ENCODE data around the gene DISC1.

DISC1 gene

DNA sequence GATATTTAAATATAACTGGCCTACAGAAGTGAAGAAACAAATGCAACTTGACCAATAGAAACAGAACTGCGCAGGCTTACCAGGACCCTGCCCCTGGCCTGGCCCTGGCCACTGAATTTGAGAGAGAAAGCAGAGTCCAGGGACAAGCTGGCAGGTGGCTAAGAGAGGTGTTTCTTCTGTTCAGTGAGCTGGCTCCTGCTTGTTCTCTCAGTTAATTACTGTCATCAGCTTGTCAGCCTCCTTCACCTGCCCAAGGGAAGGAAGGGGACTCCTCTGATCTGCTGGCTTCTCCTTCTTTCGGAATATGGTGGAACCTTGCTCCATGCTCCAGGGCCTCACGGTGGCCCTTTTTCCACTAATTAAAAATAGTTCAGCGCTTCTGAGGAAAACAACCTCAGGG is 388.4 kb downstream of the DISC1 start:
- TF ChIP-seq, protein P1, sequence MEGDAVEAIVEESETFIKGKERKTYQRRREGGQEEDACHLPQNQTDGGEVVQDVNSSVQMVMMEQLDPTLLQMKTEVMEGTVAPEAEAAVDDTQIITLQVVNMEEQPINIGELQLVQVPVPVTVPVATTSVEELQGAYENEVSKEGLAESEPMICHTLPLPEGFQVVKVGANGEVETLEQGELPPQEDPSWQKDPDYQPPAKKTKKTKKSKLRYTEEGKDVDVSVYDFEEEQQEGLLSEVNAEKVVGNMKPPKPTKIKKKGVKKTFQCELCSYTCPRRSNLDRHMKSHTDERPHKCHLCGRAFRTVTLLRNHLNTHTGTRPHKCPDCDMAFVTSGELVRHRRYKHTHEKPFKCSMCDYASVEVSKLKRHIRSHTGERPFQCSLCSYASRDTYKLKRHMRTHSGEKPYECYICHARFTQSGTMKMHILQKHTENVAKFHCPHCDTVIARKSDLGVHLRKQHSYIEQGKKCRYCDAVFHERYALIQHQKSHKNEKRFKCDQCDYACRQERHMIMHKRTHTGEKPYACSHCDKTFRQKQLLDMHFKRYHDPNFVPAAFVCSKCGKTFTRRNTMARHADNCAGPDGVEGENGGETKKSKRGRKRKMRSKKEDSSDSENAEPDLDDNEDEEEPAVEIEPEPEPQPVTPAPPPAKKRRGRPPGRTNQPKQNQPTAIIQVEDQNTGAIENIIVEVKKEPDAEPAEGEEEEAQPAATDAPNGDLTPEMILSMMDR (IDR thresholded peaks at IDR 0.05; ENCODE audit: insufficient read depth, low read depth, low read length, missing control alignments) = no peak
- DNase-seq (ENCODE audit: low read depth) = no peak
- H3K4me3 ChIP-seq (ENCODE audit: low read depth, low read length) = no peak overlapping the region

DNA sequence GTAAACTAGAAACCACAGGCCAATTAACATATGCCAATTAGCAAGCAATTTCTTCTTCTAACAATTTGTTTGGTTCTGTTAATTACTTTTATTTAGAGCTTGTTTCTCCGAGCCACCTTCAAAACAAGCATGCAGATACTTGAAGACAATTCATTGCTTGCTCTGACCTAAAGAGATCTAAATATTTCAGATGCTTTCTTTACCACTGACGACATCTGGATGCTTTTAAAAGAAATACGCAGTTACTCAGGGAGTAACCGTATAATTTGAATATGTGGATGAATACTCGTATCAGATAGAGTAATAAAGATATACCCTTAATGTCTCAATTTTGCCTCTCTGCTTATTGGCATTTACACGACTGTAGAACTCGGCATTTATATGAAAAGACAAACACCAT is 390.0 kb downstream of the DISC1 start:
- H3K4me3 ChIP-seq (ENCODE audit: low read depth, low read length) = no peak overlapping the region
- TF ChIP-seq, protein P1 (IDR thresholded peaks at IDR 0.05; ENCODE audit: insufficient read depth, low read depth, low read length, missing control alignments) = no peak
- no peak for DNase-seq (ENCODE audit: low read depth)

DNA sequence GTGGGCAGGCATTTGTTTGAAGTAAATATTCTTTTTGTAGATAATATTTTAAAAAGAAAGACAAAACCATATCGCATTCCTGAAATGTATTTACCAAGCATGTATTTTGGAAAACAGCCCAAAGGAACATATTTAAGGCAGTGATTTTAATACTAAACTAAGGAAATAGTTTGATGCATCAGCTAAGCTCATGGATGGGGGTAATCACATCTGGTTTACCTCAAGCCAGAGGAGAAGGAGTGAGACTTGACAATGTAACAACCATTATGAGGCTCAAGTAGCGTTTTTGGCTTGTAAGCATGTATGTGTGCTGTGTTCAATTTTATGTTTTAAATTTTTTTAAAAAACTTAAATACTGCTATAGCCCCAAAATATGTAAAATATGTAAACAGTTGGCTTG is 390.5 kb downstream of the DISC1 start:
- TF ChIP-seq, protein P1 (IDR thresholded peaks at IDR 0.05; ENCODE audit: insufficient read depth, low read depth, low read length, missing control alignments) = no peak
- no peak for DNase-seq (ENCODE audit: low read depth)
- H3K4me3 ChIP-seq (ENCODE audit: low read depth, low read length) = no peak overlapping the region

- H3K4me3 ChIP-seq (ENCODE audit: low read depth, low read length) = no peak overlapping the region
- TF ChIP-seq, protein P1 (IDR thresholded peaks at IDR 0.05; ENCODE audit: insufficient read depth, low read depth, low read length, missing control alignments) = no peak
- DNase-seq (ENCODE audit: low read depth) = no peak
Observed at GRCh38 chr1:232017759-232018158, 391.2 kb downstream of the DISC1 start.

DNA sequence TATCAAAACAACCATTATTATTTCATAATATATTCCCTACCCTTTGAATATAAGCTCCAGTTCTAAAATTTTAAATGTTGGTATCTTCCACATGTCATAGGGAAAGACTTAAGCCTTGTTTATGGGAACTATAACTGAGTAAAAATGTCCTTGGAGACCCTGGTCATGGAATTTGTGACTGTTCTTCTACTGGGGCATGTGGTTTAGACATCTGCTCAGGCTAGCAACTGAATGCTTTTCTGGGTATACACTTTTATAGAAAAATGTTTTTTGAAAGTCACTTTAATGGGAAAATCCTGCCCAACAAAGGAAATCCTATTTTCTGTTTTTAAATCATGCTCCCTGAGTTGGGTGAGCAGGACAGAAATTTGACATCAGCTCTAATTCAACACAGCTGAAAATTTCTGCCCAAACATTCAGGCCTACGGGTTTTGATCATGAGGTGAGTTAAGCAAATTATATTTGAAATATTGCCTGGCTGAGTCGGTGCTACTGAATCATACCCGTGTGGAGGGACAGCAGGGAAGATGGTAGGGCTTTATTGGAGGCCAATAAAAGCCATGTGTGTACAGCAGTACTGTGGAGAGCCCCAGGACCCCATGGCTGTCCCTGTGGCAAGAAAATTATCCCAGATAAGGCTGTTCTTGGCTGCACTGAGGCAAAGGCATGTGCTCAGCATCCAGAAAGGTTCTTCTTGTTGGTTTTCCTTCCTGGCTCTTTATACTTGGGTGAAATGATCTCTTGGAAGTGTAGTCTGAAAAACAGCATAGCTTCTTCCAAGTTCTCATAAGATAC is 391.8 kb downstream of the DISC1 start:
- DNase-seq (ENCODE audit: low read depth) = no peak
- TF ChIP-seq, protein P1 (IDR thresholded peaks at IDR 0.05; ENCODE audit: insufficient read depth, low read depth, low read length, missing control alignments) = no peak
- H3K4me3 ChIP-seq (ENCODE audit: low read depth, low read length) = no peak overlapping the region

- TF ChIP-seq, protein P1 (IDR thresholded peaks at IDR 0.05; ENCODE audit: insufficient read depth, low read depth, low read length, missing control alignments) = no peak
- no peak for DNase-seq (ENCODE audit: low read depth)
- H3K4me3 ChIP-seq (ENCODE audit: low read depth, low read length) = no peak overlapping the region
Observed at GRCh38 chr1:232019026-232019340, 392.4 kb downstream of the DISC1 start.

- H3K4me3 ChIP-seq (ENCODE audit: low read depth, low read length) = no peak overlapping the region
- DNase-seq (ENCODE audit: low read depth) = no peak
- TF ChIP-seq, protein P1 (IDR thresholded peaks at IDR 0.05; ENCODE audit: insufficient read depth, low read depth, low read length, missing control alignments) = no peak
Observed at GRCh38 chr1:232020352-232020751, 393.8 kb downstream of the DISC1 start.
